Measurements from ENCODE around the gene PRND. TPM values are rescaled to one million over a fixed set of nuclear protein-coding genes. Genes with fewer than 3 reads are reported as not detected.
"Not testable (repeated sequence)": the region's sequence is repeated elsewhere in the genome, so short reads cannot be mapped to it uniquely, and the experiment has no call there.

Gene PRND
- total RNA-seq, 1 donor from 2014 or later: not detected

GRCh38 chr20:4708036-4708435 lies 13.7 kb upstream of the PRND start:
- peak; percentile 18 for DNase-seq (ENCODE audit: low spot score)

- DNase-seq (ENCODE audit: low spot score): peak; percentile 39
Observed at GRCh38 chr20:4708856-4709255, 12.9 kb upstream of the PRND start.

- peak; percentile 65 for DNase-seq (ENCODE audit: low spot score)
Observed at GRCh38 chr20:4709261-4710105, 12.2 kb upstream of the PRND start.

GRCh38 chr20:4710106-4710475 lies 11.6 kb upstream of the PRND start:
- peak; percentile 28 for DNase-seq (ENCODE audit: low spot score)

GRCh38 chr20:4711511-4711910 lies 10.2 kb upstream of the PRND start:
- DNase-seq (ENCODE audit: low spot score): no peak

- DNase-seq (ENCODE audit: low spot score): no peak
Observed at GRCh38 chr20:4713401-4713800, 8.3 kb upstream of the PRND start.

GRCh38 chr20:4714818-4715217 lies 6.9 kb upstream of the PRND start:
- DNase-seq (ENCODE audit: low spot score): peak; percentile 14

- peak; percentile 41 for DNase-seq (ENCODE audit: low spot score)
Observed at GRCh38 chr20:4717816-4718570, 3.7 kb upstream of the PRND start.

- no peak for DNase-seq (ENCODE audit: low spot score)
Observed at GRCh38 chr20:4719190-4719589, 2.5 kb upstream of the PRND start.

- DNase-seq (ENCODE audit: low spot score): no peak
Observed at GRCh38 chr20:4720041-4720976, 1.4 kb upstream of the PRND start.

GRCh38 chr20:4720977-4721349 lies 746 bp upstream of the PRND start:
- DNase-seq (ENCODE audit: low spot score): no peak

GRCh38 chr20:4722571-4722970 lies 862 bp downstream of the PRND start:
- no peak for DNase-seq (ENCODE audit: low spot score)

- no peak for DNase-seq (ENCODE audit: low spot score)
Observed at GRCh38 chr20:4722993-4723392, 1.3 kb downstream of the PRND start.

- DNase-seq (ENCODE audit: low spot score): not testable (repeated sequence)
Observed at GRCh38 chr20:4723553-4723952, 1.8 kb downstream of the PRND start.

- DNase-seq (ENCODE audit: low spot score): no peak
Observed at GRCh38 chr20:4724459-4725262, 3.0 kb downstream of the PRND start.

- no peak for DNase-seq (ENCODE audit: low spot score)
Observed at GRCh38 chr20:4725263-4725550, 3.5 kb downstream of the PRND start.

GRCh38 chr20:4726710-4727397 lies 5.1 kb downstream of the PRND start:
- peak; percentile 9 for DNase-seq (ENCODE audit: low spot score)

- DNase-seq (ENCODE audit: low spot score): no peak
Observed at GRCh38 chr20:4728120-4728760, 6.5 kb downstream of the PRND start.

- DNase-seq (ENCODE audit: low spot score): no peak
Observed at GRCh38 chr20:4729265-4729664, 7.6 kb downstream of the PRND start.

- no peak for DNase-seq (ENCODE audit: low spot score)
Observed at GRCh38 chr20:4730780-4731179, 9.1 kb downstream of the PRND start.

All from mesenteric fat pad (tissue), 1 donor.